ENCODE data around the gene GPX2.

The GPX2 gene

DNA sequence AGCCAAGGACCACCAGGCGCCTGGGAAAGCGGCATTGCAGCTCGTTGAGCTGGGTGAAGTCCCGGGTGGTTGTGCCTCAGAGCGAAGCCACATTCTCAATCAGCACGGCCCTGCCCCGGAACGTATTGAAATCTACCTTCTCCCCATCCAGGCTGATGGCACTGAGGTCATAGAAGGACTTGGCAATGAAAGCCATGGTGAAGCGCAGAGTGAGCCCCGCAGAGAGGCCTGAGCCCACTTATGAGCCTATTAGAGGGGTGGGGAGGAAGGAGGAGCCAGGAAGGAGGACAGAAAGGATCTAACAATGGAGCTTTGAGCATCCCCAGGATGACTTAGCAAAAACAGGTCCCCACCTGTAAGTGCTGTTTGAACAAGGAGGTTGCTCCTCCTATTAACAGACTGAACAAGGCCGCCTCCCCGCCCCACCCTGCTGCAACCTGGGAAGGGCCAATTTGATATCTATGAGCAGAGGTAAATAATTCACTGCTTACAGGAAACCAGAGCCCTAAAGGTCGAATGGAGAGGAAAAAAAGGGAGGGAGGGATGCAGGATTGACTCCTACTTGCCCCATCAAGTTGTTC lies at the start of gene GPX2:
Gene GPX2 (minus strand): TSS at position 215 of the 581 bp plus-strand sequence. CDS start 19 bp downstream, at position 196.
- no peak for DNase-seq

- no peak for DNase-seq
Measured at GRCh38 chr14:64990939-64991338, 48.4 kb upstream of the GPX2 start.

DNA sequence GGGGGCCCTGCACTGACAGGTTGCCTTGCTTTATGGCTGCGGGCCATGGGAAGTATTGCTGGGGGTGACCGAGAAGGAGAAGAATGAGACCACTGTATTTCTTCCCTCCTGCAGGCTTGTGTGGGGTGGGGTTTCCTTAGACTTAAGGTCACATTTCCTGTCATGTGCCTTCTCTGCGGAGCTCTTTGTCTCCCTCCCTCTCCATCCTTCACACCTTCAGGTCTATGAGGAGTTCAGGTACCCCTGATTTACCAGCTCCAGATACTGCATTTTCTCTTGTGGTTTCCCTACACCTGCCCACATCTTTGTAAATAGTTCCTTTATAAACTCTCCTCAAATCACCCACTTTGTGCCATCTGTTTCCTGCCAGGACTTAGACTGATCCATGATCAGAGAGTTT lies 47.8 kb upstream of the GPX2 start:
- no peak for DNase-seq

- no peak for DNase-seq
Measured at GRCh38 chr14:64987438-64987767, 44.9 kb upstream of the GPX2 start.

- peak; percentile 97 for DNase-seq
Measured at GRCh38 chr14:64986648-64987437, 44.3 kb upstream of the GPX2 start, which contains the start of gene FNTB. TSS of gene FNTB (plus strand) at chr14:64986895. CDS start at chr14:64986954, 59 bp downstream.

GRCh38 chr14:64983439-64984310 lies 41.1 kb upstream of the GPX2 start:
- DNase-seq, result peak; percentile 56

DNA sequence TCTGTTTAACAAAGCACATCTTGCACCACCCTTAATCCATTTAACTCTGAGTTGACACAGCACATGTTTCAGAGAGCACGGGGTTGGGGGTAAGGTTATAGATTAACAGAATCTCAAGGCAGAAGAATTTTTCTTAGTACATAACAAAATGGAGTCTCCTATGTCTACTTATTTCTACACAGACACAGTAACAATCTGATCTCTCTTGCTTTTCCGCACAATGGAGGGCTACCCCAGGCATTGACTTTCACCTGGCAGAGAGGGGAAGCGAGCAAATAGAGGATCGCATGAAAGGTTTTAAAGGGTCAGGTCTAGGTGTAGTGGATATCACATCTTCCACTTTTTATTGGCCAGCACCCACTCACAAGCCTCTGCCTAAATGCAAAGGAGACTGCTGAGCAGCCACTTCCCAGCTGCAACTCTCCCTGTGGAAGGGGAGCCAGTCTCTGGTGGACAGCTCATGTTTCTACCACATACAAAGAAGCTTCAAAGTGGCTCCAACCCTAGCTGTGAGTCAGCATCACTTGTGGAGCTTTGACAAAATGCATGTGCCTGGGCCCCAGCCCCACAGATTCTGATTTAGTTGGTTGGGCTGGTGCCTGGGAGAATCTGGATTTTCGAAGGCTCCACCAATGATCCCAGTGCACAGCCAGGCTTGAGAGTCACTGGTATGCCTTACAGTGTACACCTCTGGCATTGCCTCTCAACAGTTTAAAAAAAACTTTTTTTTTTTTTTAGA lies 37.0 kb upstream of the GPX2 start:
- no peak for DNase-seq

DNA sequence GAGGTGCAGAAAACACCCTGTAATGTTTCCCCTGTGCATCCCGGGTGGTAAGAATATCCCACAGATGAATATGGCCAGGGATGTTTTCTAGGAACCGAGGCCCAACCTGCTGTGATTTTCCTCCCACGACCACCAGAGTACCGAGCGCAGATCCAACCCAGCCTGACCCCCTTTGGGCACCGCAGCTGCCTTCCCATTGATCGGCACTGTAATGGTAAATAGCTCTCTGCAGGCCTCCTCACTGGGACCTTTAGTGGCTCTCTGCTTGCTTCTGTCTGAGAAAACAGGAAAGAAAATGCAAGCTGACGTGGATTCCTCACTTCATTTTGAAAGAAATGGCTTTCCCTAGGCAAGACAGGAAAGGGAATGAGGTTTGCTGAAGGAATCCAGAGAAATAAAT lies 32.0 kb upstream of the GPX2 start:
- no peak for DNase-seq

- no peak for DNase-seq
Measured at GRCh38 chr14:64973826-64974225, 31.3 kb upstream of the GPX2 start.

DNA sequence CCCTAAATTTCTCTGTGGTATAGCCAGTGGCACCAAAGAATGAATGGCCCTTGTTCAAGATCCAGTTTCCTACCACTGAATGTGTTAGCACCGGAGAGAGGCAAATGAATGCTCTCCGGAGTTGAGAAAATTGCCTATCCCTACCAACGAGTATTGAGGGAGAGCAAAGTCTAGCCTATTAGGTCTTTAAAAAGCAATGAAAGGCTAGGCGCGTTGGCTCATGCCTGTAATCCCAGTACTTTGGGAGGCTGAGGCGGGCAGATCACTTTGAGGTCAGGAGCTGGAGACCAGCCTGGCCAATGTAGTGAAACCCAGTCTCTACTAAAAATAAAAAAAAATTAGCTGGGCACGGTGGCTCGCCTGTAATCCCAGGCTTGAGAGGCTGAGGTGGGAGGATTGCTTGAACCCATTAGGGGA lies 30.5 kb upstream of the GPX2 start:
- DNase-seq, result no peak

- peak; percentile 6 for DNase-seq
Measured at GRCh38 chr14:64971943-64972791, 29.6 kb upstream of the GPX2 start, which contains the start of gene RAB15. TSS of gene RAB15 (minus strand) at chr14:64972336. CDS start at chr14:64972076, 260 bp downstream.

DNA sequence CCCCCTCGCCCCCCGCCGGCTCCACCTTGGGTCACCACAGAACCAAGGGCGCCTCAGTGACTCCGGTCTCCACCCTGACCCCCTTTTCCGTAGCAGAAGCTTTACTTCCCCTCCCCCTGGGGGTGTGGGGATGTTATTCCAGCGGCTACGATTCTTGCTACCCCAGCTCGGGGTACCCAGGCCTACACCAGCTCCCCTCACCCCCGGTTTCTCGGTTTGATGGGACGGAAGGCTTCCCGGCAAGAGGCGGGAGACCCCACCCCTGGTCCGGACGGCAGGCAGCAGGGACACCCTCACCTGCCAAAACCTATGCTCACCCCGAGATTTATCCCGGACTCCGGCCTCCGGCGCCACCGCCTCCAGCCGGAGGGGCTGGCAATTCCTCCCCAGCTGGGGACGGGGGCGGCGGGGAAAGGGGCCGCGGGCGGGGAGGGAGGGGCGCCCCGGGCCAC lies 29.0 kb upstream of the GPX2 start:
- DNase-seq, result no peak

GRCh38 chr14:64970776-64971477 lies 28.4 kb upstream of the GPX2 start:
- no peak for DNase-seq

- no peak for DNase-seq
Measured at GRCh38 chr14:64970041-64970440, 27.5 kb upstream of the GPX2 start.

DNA sequence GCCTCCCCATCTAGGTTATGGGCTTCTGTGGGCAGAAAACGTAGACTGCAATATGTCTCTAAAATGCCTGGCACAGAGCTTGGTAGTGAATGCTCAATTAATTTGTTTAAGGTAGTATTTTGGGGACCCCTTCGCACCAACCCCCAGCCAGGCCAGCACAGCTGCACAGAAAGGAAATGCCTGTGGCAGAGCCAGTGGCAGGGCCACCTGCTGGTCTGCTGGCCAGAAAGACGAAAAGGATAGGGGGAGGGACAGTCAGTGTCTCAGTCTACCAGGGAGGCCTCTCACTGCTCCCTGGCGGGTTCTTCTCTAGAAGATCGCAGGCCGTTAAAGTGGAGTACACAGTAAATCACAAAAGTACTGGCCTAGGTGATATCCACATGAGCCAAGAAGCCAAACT lies 26.1 kb upstream of the GPX2 start:
- DNase-seq, result no peak

DNA sequence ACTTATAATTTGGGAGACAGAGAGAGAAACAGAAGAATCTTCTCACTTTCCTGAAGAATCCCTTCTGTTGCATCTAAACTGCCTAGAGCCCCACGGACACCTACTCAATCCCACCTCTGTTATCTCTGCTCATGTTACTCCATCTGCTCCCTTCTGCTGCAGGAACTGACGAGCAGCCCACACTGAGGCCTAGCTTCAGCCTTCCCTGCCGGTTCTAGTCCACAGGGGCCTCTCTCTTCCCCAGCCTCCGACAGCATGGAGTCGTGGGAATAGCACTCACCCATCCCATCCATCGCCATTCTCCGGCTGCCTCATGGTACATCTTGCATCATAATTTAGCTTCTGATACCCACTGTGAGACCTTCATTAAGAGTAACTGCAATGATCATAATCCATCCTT lies 25.6 kb upstream of the GPX2 start:
- DNase-seq, result peak; percentile 26

- DNase-seq, result no peak
Measured at GRCh38 chr14:64966976-64967375, 24.4 kb upstream of the GPX2 start.

DNA sequence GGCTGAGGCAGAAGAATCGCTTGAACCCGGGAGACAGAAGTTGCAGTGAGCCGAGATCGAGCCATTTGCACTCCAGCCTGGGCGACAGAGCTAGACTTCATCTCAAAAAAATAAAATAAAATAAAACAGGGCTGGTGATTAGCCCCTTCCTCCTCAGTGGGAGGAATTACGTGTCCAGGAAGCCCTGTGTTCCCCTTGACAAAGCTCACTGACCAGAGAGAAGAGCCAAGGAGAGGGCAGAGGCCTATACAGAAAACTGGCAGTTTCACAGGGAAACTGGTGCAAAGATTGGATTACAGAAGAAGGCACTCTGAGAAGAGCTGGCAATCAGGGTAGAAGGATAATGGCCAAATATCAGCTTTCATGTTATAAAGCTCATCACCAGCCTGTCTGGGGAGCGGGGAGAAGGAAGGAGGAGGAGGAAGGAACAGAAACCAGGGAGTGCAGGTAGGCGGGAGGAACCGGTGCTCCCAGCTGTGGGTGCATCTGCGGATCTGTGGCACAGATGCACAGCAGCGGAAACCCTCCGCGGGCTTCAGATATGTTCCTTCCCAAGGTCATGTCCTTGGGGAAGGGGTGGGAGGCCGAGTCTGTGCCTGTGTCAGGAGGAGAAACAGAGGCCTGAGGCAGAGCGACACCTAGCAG lies 22.9 kb upstream of the GPX2 start:
- DNase-seq, result no peak

- no peak for DNase-seq
Measured at GRCh38 chr14:64963611-64964010, 21.1 kb upstream of the GPX2 start.

GRCh38 chr14:64960762-64961276 lies 18.3 kb upstream of the GPX2 start:
- DNase-seq, result peak; percentile 47
